Stimulated activated CD4-positive, alpha-beta T cell treated with anti-CD3 and anti-CD28 coated beads, Interleukin-15, amount 100 ng/mL, for 24 hours (primary cell): Measurements from ENCODE around the gene RAP1GAP.
"Not testable (repeated sequence)": the region's sequence is repeated elsewhere in the genome, so short reads cannot be mapped to it uniquely, and the experiment has no call there.

ENCODE experiments used
- DNase-seq: peaks from one replicate; pipeline ENCODE4 v3.0.0-alpha.2; 2020

Gene RAP1GAP

GRCh38 chr1:21674957-21675356 is 5.8 kb upstream of the RAP1GAP start:
- DNase-seq: no peak

- DNase-seq: not testable (repeated sequence)
Observed at GRCh38 chr1:21673853-21674252, 4.7 kb upstream of the RAP1GAP start.

- no peak for DNase-seq
Observed at GRCh38 chr1:21673277-21673780, 4.2 kb upstream of the RAP1GAP start.

GRCh38 chr1:21672478-21673276 is 3.5 kb upstream of the RAP1GAP start:
- no peak for DNase-seq

GRCh38 chr1:21671915-21672314 is 2.8 kb upstream of the RAP1GAP start:
- DNase-seq: no peak

- no peak for DNase-seq
Observed at GRCh38 chr1:21670956-21671902, 2.1 kb upstream of the RAP1GAP start.

- DNase-seq: no peak
Observed at GRCh38 chr1:21670059-21670881, 1.1 kb upstream of the RAP1GAP start.

GRCh38 chr1:21668951-21669257 is 253 bp downstream of the RAP1GAP start:
- DNase-seq: no peak

- DNase-seq: no peak
Observed at GRCh38 chr1:21668232-21668950, 766 bp downstream of the RAP1GAP start.

- DNase-seq: no peak
Observed at GRCh38 chr1:21667348-21668231, 1.6 kb downstream of the RAP1GAP start.

GRCh38 chr1:21666576-21667320 is 2.4 kb downstream of the RAP1GAP start:
- DNase-seq: no peak

GRCh38 chr1:21665711-21666575 is 3.2 kb downstream of the RAP1GAP start:
- DNase-seq: no peak

GRCh38 chr1:21664806-21665588 is 4.2 kb downstream of the RAP1GAP start:
- DNase-seq: no peak

- no peak for DNase-seq
Observed at GRCh38 chr1:21663951-21664805, 5.0 kb downstream of the RAP1GAP start.

- no peak for DNase-seq
Observed at GRCh38 chr1:21663248-21663950, 5.8 kb downstream of the RAP1GAP start.

- no peak for DNase-seq
Observed at GRCh38 chr1:21662426-21663247, 6.5 kb downstream of the RAP1GAP start.
